ENCODE data around the gene C1QTNF6. TPM values are rescaled to one million over a fixed set of nuclear protein-coding genes. Genes with fewer than 3 reads are reported as not detected.
A peak's percentile ranks its signal among the peaks of the same experiment; 100 is the strongest.

The C1QTNF6 gene
- total RNA-seq, 4 donors from 2014 or later, result 0.69 to 1.6 (median 1.1) TPM

GRCh38 chr22:37229012-37229804 is 41.2 kb upstream of the C1QTNF6 start:
- peaks cover 45% of the 10 kb centered on the region for H3K27me3 ChIP-seq
- no peak for TF ChIP-seq POLR2AphosphoS5 (IDR thresholded peaks at IDR 0.05)
- TF ChIP-seq EP300 (IDR thresholded peaks at IDR 0.05), result no peak
- no peak for TF ChIP-seq POLR2A (IDR thresholded peaks at IDR 0.05)
- no peak for TF ChIP-seq CTCF (IDR thresholded peaks at IDR 0.05)
- no peak overlapping the region for H3K4me3 ChIP-seq
- no peaks in the 10 kb centered on the region for H3K9me3 ChIP-seq
- ATAC-seq, result no peak
- H3K36me3 ChIP-seq, result no peaks in the 10 kb centered on the region
- no CpG with 5 or more reads among the region's 7 CpGs for WGBS, 2 donors (ENCODE audit: low coverage in 1 of 2)
- peak overlapping the region in 1 of 4 donors; percentile 17 for H3K27ac ChIP-seq
- H3K4me1 ChIP-seq, result peaks cover 0 to 18% (median 0%) of the 10 kb centered on the region in 3 donors

GRCh38 chr22:37228106-37229011 is 40.3 kb upstream of the C1QTNF6 start:
- ATAC-seq, result no peak
- TF ChIP-seq POLR2AphosphoS5 (IDR thresholded peaks at IDR 0.05) (no peak), EP300 (IDR thresholded peaks at IDR 0.05) (no peak), POLR2A (IDR thresholded peaks at IDR 0.05) (no peak), CTCF (IDR thresholded peaks at IDR 0.05) (no peak)
- Histone ChIP-seq H3K36me3 (no peaks in the 10 kb centered on the region), H3K4me1 (peaks cover 0 to 18% (median 0%) of the 10 kb centered on the region in 3 donors), H3K4me3 (no peak overlapping the region), H3K9me3 (no peaks in the 10 kb centered on the region), H3K27me3 (peaks cover 37% of the 10 kb centered on the region), H3K27ac (no peak overlapping the region)
- 58 to 60% methylated on average over 5 to 9 of the region's 20 CpGs for WGBS, 2 donors (ENCODE audit: low coverage in 1 of 2)

GRCh38 chr22:37226514-37226913 is 38.5 kb upstream of the C1QTNF6 start:
- TF ChIP-seq POLR2A (IDR thresholded peaks at IDR 0.05) (no peak), CTCF (IDR thresholded peaks at IDR 0.05) (no peak), POLR2AphosphoS5 (IDR thresholded peaks at IDR 0.05) (no peak), EP300 (IDR thresholded peaks at IDR 0.05) (no peak)
- Histone ChIP-seq H3K4me3 (no peak overlapping the region), H3K27me3 (peaks cover 26% of the 10 kb centered on the region), H3K27ac (no peak overlapping the region), H3K36me3 (no peaks in the 10 kb centered on the region), H3K9me3 (no peaks in the 10 kb centered on the region), H3K4me1 (peaks cover 0 to 18% (median 0%) of the 10 kb centered on the region in 3 donors)
- no peak for ATAC-seq
- 78% methylated on average over 7 of the region's 14 CpGs; no CpG with 5 or more reads in 1 of the 2 donors for WGBS, 2 donors (ENCODE audit: low coverage in 1 of 2)

- Histone ChIP-seq H3K4me3 (no peak overlapping the region), H3K27ac (no peak overlapping the region), H3K4me1 (peaks cover 0 to 18% (median 0%) of the 10 kb centered on the region in 3 donors), H3K27me3 (peaks cover 26% of the 10 kb centered on the region), H3K36me3 (no peaks in the 10 kb centered on the region), H3K9me3 (no peaks in the 10 kb centered on the region)
- no peak for ATAC-seq
- WGBS, 2 donors (ENCODE audit: low coverage in 1 of 2), result 83 to 100% methylated on average over 1 of the region's 4 CpGs
- no peak for TF ChIP-seq EP300 (IDR thresholded peaks at IDR 0.05)
- no peak for TF ChIP-seq POLR2AphosphoS5 (IDR thresholded peaks at IDR 0.05)
- no peak for TF ChIP-seq CTCF (IDR thresholded peaks at IDR 0.05)
- no peak for TF ChIP-seq POLR2A (IDR thresholded peaks at IDR 0.05)
Observed at GRCh38 chr22:37226087-37226486, 38.0 kb upstream of the C1QTNF6 start.
